ENCODE data around the gene GALNT13. TPM values are rescaled to one million over a fixed set of nuclear protein-coding genes. Genes with fewer than 3 reads are reported as not detected.

GALNT13 gene
- total and polyA plus RNA-seq, 4 donors: not detected

GRCh38 chr2:153946036-153946435 is 74.3 kb downstream of the GALNT13 start:
- H3K27me3 ChIP-seq (ENCODE audit: control insufficient read depth in 4 of 4, insufficient read depth in 4 of 4, low read length in 3 of 4): no peaks in the 10 kb centered on the region
- no peaks in the 10 kb centered on the region for H3K9me3 ChIP-seq (ENCODE audit: control insufficient read depth in 4 of 4, low read length in 3 of 4)
- no peak for DNase-seq (ENCODE audit: low spot score)
- H3K36me3 ChIP-seq (ENCODE audit: control insufficient read depth in 4 of 4, insufficient read depth in 3 of 4, low read depth in 1 of 4, low read length in 3 of 4): no peaks in the 10 kb centered on the region
- H3K27ac ChIP-seq (ENCODE audit: low read depth in 1 of 2, low read length in 2 of 2): no peak overlapping the region
- H3K4me3 ChIP-seq (ENCODE audit: low read depth in 1 of 3, low read length in 3 of 3): no peak overlapping the region
- H3K9ac ChIP-seq (ENCODE audit: low read depth in 1 of 2, low read length in 2 of 2): no peak overlapping the region
- TF ChIP-seq TAF1 (conservative IDR thresholded peaks at IDR 0.05) (no peak), FOXA1 (IDR thresholded peaks at IDR 0.05) (no peak), EGR1 (IDR thresholded peaks at IDR 0.05; ENCODE audit: low read depth in 2 of 2) (no peak), CTCF (IDR thresholded peaks at IDR 0.05; ENCODE audit: low read depth, low read length, missing input control) (no peak), RAD21 (IDR thresholded peaks at IDR 0.05) (no peak), SP1 (IDR thresholded peaks at IDR 0.05) (no peak), RXRA (IDR thresholded peaks at IDR 0.05) (no peak), GABPA (IDR thresholded peaks at IDR 0.05 in 1 of 2, conservative IDR thresholded peaks at IDR 0.05 in 1 of 2) (no peak), YY1 (IDR thresholded peaks at IDR 0.05) (no peak)
- TF ChIP-seq, protein P1, sequence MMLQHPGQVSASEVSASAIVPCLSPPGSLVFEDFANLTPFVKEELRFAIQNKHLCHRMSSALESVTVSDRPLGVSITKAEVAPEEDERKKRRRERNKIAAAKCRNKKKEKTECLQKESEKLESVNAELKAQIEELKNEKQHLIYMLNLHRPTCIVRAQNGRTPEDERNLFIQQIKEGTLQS (IDR thresholded peaks at IDR 0.05): no peak
- H3K4me1 ChIP-seq (ENCODE audit: control insufficient read depth in 4 of 4, insufficient read depth in 4 of 4, low read length in 3 of 4): no peaks in the 10 kb centered on the region

GRCh38 chr2:153953761-153954160 is 82.0 kb downstream of the GALNT13 start:
- Histone ChIP-seq H3K4me3 (ENCODE audit: low read depth in 1 of 3, low read length in 3 of 3) (no peak overlapping the region), H3K27ac (ENCODE audit: low read depth in 1 of 2, low read length in 2 of 2) (no peak overlapping the region), H3K9ac (ENCODE audit: low read depth in 1 of 2, low read length in 2 of 2) (no peak overlapping the region), H3K36me3 (ENCODE audit: control insufficient read depth in 4 of 4, insufficient read depth in 3 of 4, low read depth in 1 of 4, low read length in 3 of 4) (no peaks in the 10 kb centered on the region), H3K27me3 (ENCODE audit: control insufficient read depth in 4 of 4, insufficient read depth in 4 of 4, low read length in 3 of 4) (no peaks in the 10 kb centered on the region), H3K4me1 (ENCODE audit: control insufficient read depth in 4 of 4, insufficient read depth in 4 of 4, low read length in 3 of 4) (no peaks in the 10 kb centered on the region), H3K9me3 (ENCODE audit: control insufficient read depth in 4 of 4, low read length in 3 of 4) (peaks cover 0 to 2% (median under 1%) of the 10 kb centered on the region in 4 donors)
- no peak for TF ChIP-seq TAF1 (conservative IDR thresholded peaks at IDR 0.05)
- DNase-seq (ENCODE audit: low spot score): no peak

DNA sequence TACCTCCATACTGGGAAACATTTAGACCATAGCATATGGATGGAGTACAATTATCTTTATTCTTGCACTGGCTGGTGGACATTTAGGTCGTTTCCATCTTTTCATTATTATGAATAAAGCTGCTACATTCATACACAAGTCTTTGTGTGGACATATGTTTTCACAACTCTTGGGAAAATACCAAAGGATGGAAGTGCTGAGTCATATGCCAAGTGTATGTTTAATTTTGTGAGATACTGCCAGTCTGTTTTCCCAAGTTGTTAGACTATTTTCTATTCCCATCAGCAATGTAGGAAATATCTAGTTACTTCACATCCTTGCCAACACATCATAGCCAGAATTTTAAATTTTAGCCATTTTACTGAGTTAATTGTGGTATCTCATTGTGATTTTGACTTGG is 91.5 kb downstream of the GALNT13 start:
- Histone ChIP-seq H3K27ac (ENCODE audit: low read depth in 1 of 2, low read length in 2 of 2) (no peak overlapping the region), H3K27me3 (ENCODE audit: control insufficient read depth in 4 of 4, insufficient read depth in 4 of 4, low read length in 3 of 4) (no peaks in the 10 kb centered on the region), H3K9ac (ENCODE audit: low read depth in 1 of 2, low read length in 2 of 2) (no peak overlapping the region), H3K4me3 (ENCODE audit: low read depth in 1 of 3, low read length in 3 of 3) (no peak overlapping the region), H3K9me3 (ENCODE audit: control insufficient read depth in 4 of 4, low read length in 3 of 4) (peaks cover 0 to 10% (median 4%) of the 10 kb centered on the region in 4 donors), H3K36me3 (ENCODE audit: control insufficient read depth in 4 of 4, insufficient read depth in 3 of 4, low read depth in 1 of 4, low read length in 3 of 4) (no peaks in the 10 kb centered on the region), H3K4me1 (ENCODE audit: control insufficient read depth in 4 of 4, insufficient read depth in 4 of 4, low read length in 3 of 4) (no peaks in the 10 kb centered on the region)
- no peak for DNase-seq (ENCODE audit: low spot score)
- no peak for TF ChIP-seq NR2F2 (IDR thresholded peaks at IDR 0.05)
- TF ChIP-seq HNF4A (conservative IDR thresholded peaks at IDR 0.05): no peak
- TF ChIP-seq, protein P2, sequence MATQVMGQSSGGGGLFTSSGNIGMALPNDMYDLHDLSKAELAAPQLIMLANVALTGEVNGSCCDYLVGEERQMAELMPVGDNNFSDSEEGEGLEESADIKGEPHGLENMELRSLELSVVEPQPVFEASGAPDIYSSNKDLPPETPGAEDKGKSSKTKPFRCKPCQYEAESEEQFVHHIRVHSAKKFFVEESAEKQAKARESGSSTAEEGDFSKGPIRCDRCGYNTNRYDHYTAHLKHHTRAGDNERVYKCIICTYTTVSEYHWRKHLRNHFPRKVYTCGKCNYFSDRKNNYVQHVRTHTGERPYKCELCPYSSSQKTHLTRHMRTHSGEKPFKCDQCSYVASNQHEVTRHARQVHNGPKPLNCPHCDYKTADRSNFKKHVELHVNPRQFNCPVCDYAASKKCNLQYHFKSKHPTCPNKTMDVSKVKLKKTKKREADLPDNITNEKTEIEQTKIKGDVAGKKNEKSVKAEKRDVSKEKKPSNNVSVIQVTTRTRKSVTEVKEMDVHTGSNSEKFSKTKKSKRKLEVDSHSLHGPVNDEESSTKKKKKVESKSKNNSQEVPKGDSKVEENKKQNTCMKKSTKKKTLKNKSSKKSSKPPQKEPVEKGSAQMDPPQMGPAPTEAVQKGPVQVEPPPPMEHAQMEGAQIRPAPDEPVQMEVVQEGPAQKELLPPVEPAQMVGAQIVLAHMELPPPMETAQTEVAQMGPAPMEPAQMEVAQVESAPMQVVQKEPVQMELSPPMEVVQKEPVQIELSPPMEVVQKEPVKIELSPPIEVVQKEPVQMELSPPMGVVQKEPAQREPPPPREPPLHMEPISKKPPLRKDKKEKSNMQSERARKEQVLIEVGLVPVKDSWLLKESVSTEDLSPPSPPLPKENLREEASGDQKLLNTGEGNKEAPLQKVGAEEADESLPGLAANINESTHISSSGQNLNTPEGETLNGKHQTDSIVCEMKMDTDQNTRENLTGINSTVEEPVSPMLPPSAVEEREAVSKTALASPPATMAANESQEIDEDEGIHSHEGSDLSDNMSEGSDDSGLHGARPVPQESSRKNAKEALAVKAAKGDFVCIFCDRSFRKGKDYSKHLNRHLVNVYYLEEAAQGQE (IDR thresholded peaks at IDR 0.05): no peak
- no peak for TF ChIP-seq FOXA2 (IDR thresholded peaks at IDR 0.05)
- TF ChIP-seq, protein P1 (IDR thresholded peaks at IDR 0.05): no peak
- TF ChIP-seq RAD21 (IDR thresholded peaks at IDR 0.05): no peak
- no peak for TF ChIP-seq CTCF (IDR thresholded peaks at IDR 0.05; ENCODE audit: low read depth, low read length, missing input control)
- TF ChIP-seq EGR1 (IDR thresholded peaks at IDR 0.05; ENCODE audit: low read depth in 2 of 2): no peak
- TF ChIP-seq MAX (IDR thresholded peaks at IDR 0.05): no peak
- no peak for TF ChIP-seq HNF4G (IDR thresholded peaks at IDR 0.05)
- no peak for TF ChIP-seq RXRA (IDR thresholded peaks at IDR 0.05)
- TF ChIP-seq, protein P3, sequence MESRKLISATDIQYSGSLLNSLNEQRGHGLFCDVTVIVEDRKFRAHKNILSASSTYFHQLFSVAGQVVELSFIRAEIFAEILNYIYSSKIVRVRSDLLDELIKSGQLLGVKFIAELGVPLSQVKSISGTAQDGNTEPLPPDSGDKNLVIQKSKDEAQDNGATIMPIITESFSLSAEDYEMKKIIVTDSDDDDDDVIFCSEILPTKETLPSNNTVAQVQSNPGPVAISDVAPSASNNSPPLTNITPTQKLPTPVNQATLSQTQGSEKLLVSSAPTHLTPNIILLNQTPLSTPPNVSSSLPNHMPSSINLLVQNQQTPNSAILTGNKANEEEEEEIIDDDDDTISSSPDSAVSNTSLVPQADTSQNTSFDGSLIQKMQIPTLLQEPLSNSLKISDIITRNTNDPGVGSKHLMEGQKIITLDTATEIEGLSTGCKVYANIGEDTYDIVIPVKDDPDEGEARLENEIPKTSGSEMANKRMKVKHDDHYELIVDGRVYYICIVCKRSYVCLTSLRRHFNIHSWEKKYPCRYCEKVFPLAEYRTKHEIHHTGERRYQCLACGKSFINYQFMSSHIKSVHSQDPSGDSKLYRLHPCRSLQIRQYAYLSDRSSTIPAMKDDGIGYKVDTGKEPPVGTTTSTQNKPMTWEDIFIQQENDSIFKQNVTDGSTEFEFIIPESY (IDR thresholded peaks at IDR 0.05): no peak
- no peak for TF ChIP-seq GABPA (IDR thresholded peaks at IDR 0.05 in 1 of 2, conservative IDR thresholded peaks at IDR 0.05 in 1 of 2)
- no peak for TF ChIP-seq TAF1 (conservative IDR thresholded peaks at IDR 0.05)
- WGBS: 38% methylated on average over 1 of the region's 1 CpG

Data from liver (tissue), 9 donors.